Upper lobe of left lung (tissue), 6 donors: ENCODE data around the gene SYNJ2. TPM values are rescaled to one million over a fixed set of nuclear protein-coding genes. Genes with fewer than 3 reads are reported as not detected.
A peak's percentile ranks its signal among the peaks of the same experiment; 100 is the strongest.

Experiments
- ATAC-seq, 2 donors: fragments of 200-7000 bp; cut with Tn5 transposase; one replicate each; pipeline ENCODE4 v1.9.1; 2022; ENCODE audit warnings: mild to moderate bottlenecking in 2 of 2, moderate library complexity in 2 of 2; ENCODE audit not compliant: low FRiP score in 2 of 2
- DNase-seq, 2 donors: peaks; one replicate each; pipeline ENCODE4 v3.0.0-alpha.2; 2019 to 2020
- H3K27ac ChIP-seq, 4 donors: fragments of 200-600 bp; sonication (generic); one replicate each; pipeline ENCODE4 v1.5.1; 2016 to 2019
- H3K27me3 ChIP-seq, 4 donors: fragments of 200-600 bp; sonication (generic); one replicate each; pipeline ENCODE4 v1.5.1; 2017 to 2019
- H3K36me3 ChIP-seq, 4 donors: fragments of 200-600 bp; sonication (generic); one replicate each; pipeline ENCODE4 v1.5.1; 2016 to 2019
- H3K4me1 ChIP-seq, 4 donors: fragments of 200-600 bp; sonication (generic); one replicate each; pipeline ENCODE4 v1.5.1; 2018 to 2019
- H3K4me3 ChIP-seq, 4 donors: fragments of 200-600 bp; sonication (generic); one replicate each; pipeline ENCODE4 v1.5.1; 2017 to 2019; ENCODE audit warnings: mild to moderate bottlenecking in 2 of 4, moderate library complexity in 1 of 4
- H3K9me3 ChIP-seq, 4 donors: fragments of 200-600 bp; sonication (generic); one replicate each; pipeline ENCODE4 v1.5.1; 2018 to 2019
- EP300 ChIP-seq, 4 donors: sonication (generic); formaldehyde crosslinking; IDR thresholded peaks; one replicate each; pipeline ENCODE4 v1.5.1; 2017; ENCODE audit warnings: antibody characterized with exemption in 4 of 4, control low read depth in 2 of 4
- POLR2A ChIP-seq, 4 donors: fragments of 450-650 bp; IDR thresholded peaks; one replicate each; pipeline ENCODE4 v1.5.1; 2016 to 2017; ENCODE audit warnings: antibody characterized with exemption in 4 of 4, mild to moderate bottlenecking in 2 of 4
- POLR2AphosphoS5 ChIP-seq, 2 donors: sonication (generic); formaldehyde crosslinking; IDR thresholded peaks; one replicate each; pipeline ENCODE4 v1.5.1; 2017; ENCODE audit warnings: antibody characterized with exemption in 2 of 2
- WGBS, 2 donors: methylation state at CpG; one replicate each; pipeline ENCODE4 v1.1.5; 2017 to 2018; 5-methylcytosine and 5-hydroxymethylcytosine counted together
- total RNA-seq, 6 donors: library from RNA; depleted of rRNA in 4 of 6; stranded (reverse); fragments of >200 nt in 4 of 6; gene quantifications; one replicate each; pipeline versions ENCODE4 v1.1.0 to v1.2.1, GENCODE V29; 2016 to 2021
- TF ChIP-seq, protein P1 (sequence below), 6 experiments: fragments of 450-650 bp in 4 of 6; fragments of 200-600 bp in 2 of 6; sonication (generic) in 2 of 6; IDR thresholded peaks; one replicate each; pipeline ENCODE4 v1.5.1; 2016 to 2019; ENCODE audit warnings: antibody characterized with exemption in 6 of 6
- donor health status: DM: no; HTN: no; CAD: no; lungs with moderate emphysema.
- donor health status: DM: no; HTN: yes; CAD: no; lungs with severe emphysema.

SYNJ2 gene
- total RNA-seq, 6 donors from 2014 or later = 3.0 to 7.7 (median 4.2) TPM

GRCh38 chr6:158059108-158059507, 77.4 kb downstream of the SYNJ2 start:
- ATAC-seq = no peak
- no peak overlapping the region for H3K27ac ChIP-seq
- H3K27me3 ChIP-seq = no peaks in the 10 kb centered on the region
- H3K36me3 ChIP-seq = no peaks in the 10 kb centered on the region
- 90 to 97% methylated on average over 6 to 13 of the region's 13 CpGs for WGBS, 2 donors
- H3K4me3 ChIP-seq = no peak overlapping the region
- peak in 1 of 2 donors; percentile 76 for DNase-seq
- TF ChIP-seq, protein P1, sequence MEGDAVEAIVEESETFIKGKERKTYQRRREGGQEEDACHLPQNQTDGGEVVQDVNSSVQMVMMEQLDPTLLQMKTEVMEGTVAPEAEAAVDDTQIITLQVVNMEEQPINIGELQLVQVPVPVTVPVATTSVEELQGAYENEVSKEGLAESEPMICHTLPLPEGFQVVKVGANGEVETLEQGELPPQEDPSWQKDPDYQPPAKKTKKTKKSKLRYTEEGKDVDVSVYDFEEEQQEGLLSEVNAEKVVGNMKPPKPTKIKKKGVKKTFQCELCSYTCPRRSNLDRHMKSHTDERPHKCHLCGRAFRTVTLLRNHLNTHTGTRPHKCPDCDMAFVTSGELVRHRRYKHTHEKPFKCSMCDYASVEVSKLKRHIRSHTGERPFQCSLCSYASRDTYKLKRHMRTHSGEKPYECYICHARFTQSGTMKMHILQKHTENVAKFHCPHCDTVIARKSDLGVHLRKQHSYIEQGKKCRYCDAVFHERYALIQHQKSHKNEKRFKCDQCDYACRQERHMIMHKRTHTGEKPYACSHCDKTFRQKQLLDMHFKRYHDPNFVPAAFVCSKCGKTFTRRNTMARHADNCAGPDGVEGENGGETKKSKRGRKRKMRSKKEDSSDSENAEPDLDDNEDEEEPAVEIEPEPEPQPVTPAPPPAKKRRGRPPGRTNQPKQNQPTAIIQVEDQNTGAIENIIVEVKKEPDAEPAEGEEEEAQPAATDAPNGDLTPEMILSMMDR (IDR thresholded peaks at IDR 0.05) = no peak
- no peak for TF ChIP-seq EP300 (IDR thresholded peaks at IDR 0.05)
- TF ChIP-seq POLR2AphosphoS5 (IDR thresholded peaks at IDR 0.05) = no peak
- no peak for TF ChIP-seq POLR2A (IDR thresholded peaks at IDR 0.05)
- no peaks in the 10 kb centered on the region for H3K9me3 ChIP-seq
- H3K4me1 ChIP-seq = peaks cover 17 to 22% (median 19%) of the 10 kb centered on the region in 4 donors

GRCh38 chr6:158060455-158061360, 79.0 kb downstream of the SYNJ2 start:
- Histone ChIP-seq H3K4me1 (peaks cover 17 to 22% (median 19%) of the 10 kb centered on the region in 4 donors), H3K27me3 (no peaks in the 10 kb centered on the region), H3K36me3 (peaks cover 0 to 4% (median 2%) of the 10 kb centered on the region in 4 donors), H3K9me3 (no peaks in the 10 kb centered on the region), H3K27ac (peak overlapping the region; percentile 29 to 77 (median 67)), H3K4me3 (peak overlapping the region in 3 of 4 donors; percentile 1 to 13 (median 3))
- DNase-seq (peak; percentile 70 to 85), ATAC-seq (peak; percentile 83 to 86)
- TF ChIP-seq EP300 (IDR thresholded peaks at IDR 0.05) (peak in 1 of 4 donors; percentile 6), POLR2AphosphoS5 (IDR thresholded peaks at IDR 0.05) (no peak)
- TF ChIP-seq, protein P1 (IDR thresholded peaks at IDR 0.05) = no peak
- 29 to 44% methylated on average over 7 to 10 of the region's 11 CpGs for whole genome bisulfite sequencing, 2 donors

DNA sequence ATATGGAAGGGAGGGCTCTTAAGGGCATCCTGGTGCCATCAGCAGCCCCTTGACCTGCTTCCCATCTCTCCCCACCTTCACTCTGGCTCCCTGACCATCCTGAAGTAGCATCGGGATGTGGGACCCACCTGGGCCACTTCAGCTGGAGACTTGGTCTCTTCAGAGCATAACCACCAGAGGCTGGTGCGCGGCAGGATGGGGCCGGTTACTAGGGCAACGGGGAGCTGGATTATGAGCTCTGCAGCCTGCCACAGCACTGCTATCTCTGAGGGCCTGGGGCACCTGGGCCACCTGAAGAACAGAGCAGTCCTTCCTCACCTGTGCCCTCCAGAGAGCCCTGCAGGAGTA, 79.7 kb downstream of the SYNJ2 start:
- H3K36me3 ChIP-seq = peaks cover 0 to 4% (median 2%) of the 10 kb centered on the region in 4 donors
- no peaks in the 10 kb centered on the region for H3K9me3 ChIP-seq
- DNase-seq = no peak
- H3K27me3 ChIP-seq = no peaks in the 10 kb centered on the region
- 86 to 100% methylated on average over 1 to 5 of the region's 5 CpGs for WGBS, 2 donors
- peaks cover 17 to 22% (median 19%) of the 10 kb centered on the region in 4 donors for H3K4me1 ChIP-seq
- H3K27ac ChIP-seq = peak overlapping the region in 1 of 4 donors; percentile 23
- no peak for ATAC-seq
- H3K4me3 ChIP-seq = no peak overlapping the region
- TF ChIP-seq, protein P1 (IDR thresholded peaks at IDR 0.05) = no peak
- TF ChIP-seq POLR2AphosphoS5 (IDR thresholded peaks at IDR 0.05) = no peak

DNA sequence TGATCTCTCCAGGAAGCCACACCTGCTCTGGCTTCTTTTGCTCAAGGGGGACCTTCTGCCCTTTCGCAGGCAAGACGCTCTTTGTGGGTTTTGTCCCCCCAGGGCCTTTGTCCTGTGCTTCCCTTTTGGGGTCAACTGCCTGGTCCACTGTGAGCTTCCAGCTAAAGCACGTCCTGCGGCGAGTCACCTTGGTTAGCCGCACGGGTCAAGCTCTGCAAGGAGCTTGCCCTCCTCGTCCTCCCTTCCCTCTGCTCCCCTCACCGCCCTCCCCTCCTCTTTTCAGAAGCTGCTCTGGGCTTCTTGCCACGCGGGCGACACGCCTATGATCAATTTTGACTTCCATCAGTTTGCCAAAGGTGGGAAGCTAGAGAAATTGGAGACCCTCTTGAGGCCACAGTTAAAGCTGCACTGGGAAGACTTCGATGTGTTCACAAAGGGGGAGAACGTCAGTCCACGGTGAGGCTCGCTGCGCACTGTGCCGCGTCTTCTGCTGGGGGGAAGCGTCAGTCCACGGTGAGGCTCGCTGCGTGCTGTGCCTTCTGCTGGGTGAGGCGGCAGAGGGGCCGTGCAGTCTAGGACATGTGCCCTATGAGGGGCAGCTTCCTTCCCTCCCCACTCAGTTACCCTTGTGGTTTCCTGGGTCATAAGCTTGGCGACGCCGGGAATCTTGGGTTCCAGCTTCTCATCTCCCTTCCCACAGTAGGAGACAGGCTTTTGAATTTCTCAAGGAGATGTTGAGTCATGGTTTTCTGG, 80.2 kb downstream of the SYNJ2 start:
- no peaks in the 10 kb centered on the region for H3K9me3 ChIP-seq
- H3K36me3 ChIP-seq = peaks cover 0 to 4% (median 2%) of the 10 kb centered on the region in 4 donors
- DNase-seq (no peak), ATAC-seq (no peak)
- peaks cover 17 to 22% (median 19%) of the 10 kb centered on the region in 4 donors for H3K4me1 ChIP-seq
- no peak overlapping the region for H3K27ac ChIP-seq
- WGBS, 2 donors = 95% methylated on average over 29 of the region's 29 CpGs
- TF ChIP-seq POLR2AphosphoS5 (IDR thresholded peaks at IDR 0.05) = no peak
- no peak for TF ChIP-seq POLR2A (IDR thresholded peaks at IDR 0.05)
- no peak for TF ChIP-seq EP300 (IDR thresholded peaks at IDR 0.05)
- TF ChIP-seq, protein P1 (IDR thresholded peaks at IDR 0.05) = no peak
- H3K27me3 ChIP-seq = no peaks in the 10 kb centered on the region
- no peak overlapping the region for H3K4me3 ChIP-seq
